Activated B cell treated with CpG ODN at 0.5 μM for 24 hours (primary cell): ENCODE results near the gene TRIP10. TPM values are rescaled to one million over a fixed set of nuclear protein-coding genes. Genes with fewer than 3 reads are reported as not detected.
A peak's percentile ranks its signal among the peaks of the same experiment; 100 is the strongest.

Source experiments
- ATAC-seq: fragments of 200-7000 bp; cut with Tn5 transposase; one replicate; pipeline ENCODE4 v1.10.0; 2021; ENCODE audit warnings: low read depth, mild to moderate bottlenecking, moderate library complexity
- CTCF ChIA-PET: fragments of 350-600 bp; sonication (Branson Sonifier 250); formaldehyde crosslinking; loops from one replicate; lab custom pipeline; 2021; ENCODE audit warnings: antibody characterized with exemption; lab: Charles Lee
- POLR2A ChIA-PET: fragments of 350-600 bp; sonication (Branson Sonifier 250); formaldehyde crosslinking; loops from one replicate; lab custom pipeline; 2021; ENCODE audit warnings: antibody characterized with exemption; lab: Charles Lee
- DNase-seq: peaks from one replicate; pipeline ENCODE4 v3.0.0; 2022
- H3K27ac Mint-ChIP-seq: one replicate; pipeline ENCODE4 v1.8.0; 2020; ENCODE audit warnings: mixed read lengths
- H3K27me3 Mint-ChIP-seq: one replicate; pipeline ENCODE4 v1.8.0; 2021; ENCODE audit warnings: mixed read lengths
- H3K36me3 Mint-ChIP-seq: one replicate; pipeline ENCODE4 v1.8.0; 2021; ENCODE audit warnings: low read depth, mixed read lengths
- H3K4me1 Mint-ChIP-seq: one replicate; pipeline ENCODE4 v1.8.0; 2021; ENCODE audit warnings: mixed read lengths
- H3K4me3 Mint-ChIP-seq: one replicate; pipeline ENCODE4 v1.8.0; 2020; ENCODE audit warnings: mild to moderate bottlenecking, mixed read lengths
- H3K9me3 Mint-ChIP-seq: one replicate; pipeline ENCODE4 v1.8.0; 2020; ENCODE audit warnings: mixed read lengths
- CTCF ChIP-seq: fragments of 200-600 bp; IDR thresholded peaks from one replicate; pipeline ENCODE4 v1.8.0; 2022; ENCODE audit warnings: antibody characterized with exemption, mild to moderate bottlenecking
- intact Hi-C: fragments of 100-400 bp; cut with micrococcal nuclease; formaldehyde crosslinking; loops from one replicate; pipeline ENCODE4 v1.15.1; 2024
- total RNA-seq: library from RNA; stranded (reverse); gene quantifications from 2 replicates; pipeline ENCODE4 v1.2.3, GENCODE V29; 2022

TRIP10 gene
- total RNA-seq, 1 donor from 2014 or later: 101 TPM

GRCh38 chr19:6721773-6722172, 17.7 kb upstream of the TRIP10 start:
- POLR2A ChIA-PET: interaction anchor here (1.2 to 1.3 kb wide), 2 partner anchors 16 to 51 kb away, joined by 3 to 5 read pairs; partner anchors contain the start of gene VAV1
- H3K4me3 Mint-ChIP-seq: peak overlapping the region; percentile 64
- TF ChIP-seq CTCF: no peak
- CTCF ChIA-PET: interaction anchor here (0.6 kb wide), 1 partner anchor 1180 kb away, joined by 3 read pairs; no protein-coding TSS in a partner anchor
- H3K27me3 Mint-ChIP-seq: no peaks in the 10 kb centered on the region
- intact Hi-C loops: loop anchor here (2.0 kb wide), 1 partner anchor 15 kb away; the partner anchor contains the start of gene GPR108
- ATAC-seq (peak; percentile 88), DNase-seq (no peak)
- H3K9me3 Mint-ChIP-seq: no peaks in the 10 kb centered on the region
- H3K4me1 Mint-ChIP-seq: peaks cover 51% of the 10 kb centered on the region
- peak overlapping the region; percentile 92 for H3K27ac Mint-ChIP-seq
- H3K36me3 Mint-ChIP-seq: no peaks in the 10 kb centered on the region

- peak overlapping the region; percentile 50 for H3K27ac Mint-ChIP-seq
- H3K4me1 Mint-ChIP-seq: peaks cover 56% of the 10 kb centered on the region
Observed at GRCh38 chr19:6723108-6723618, 16.3 kb upstream of the TRIP10 start.

GRCh38 chr19:6723738-6724137, 15.7 kb upstream of the TRIP10 start:
- intact Hi-C loops: loop anchor here (2.0 kb wide), 1 partner anchor 13 kb away; the partner anchor contains the start of gene GPR108
- TF ChIP-seq CTCF: no peak
- ATAC-seq (no peak), DNase-seq (no peak)
- Mint-ChIP-seq H3K27me3 (no peaks in the 10 kb centered on the region), H3K9me3 (no peaks in the 10 kb centered on the region), H3K27ac (peak overlapping the region; percentile 80), H3K4me1 (peaks cover 61% of the 10 kb centered on the region), H3K4me3 (peak overlapping the region; percentile 60), H3K36me3 (no peaks in the 10 kb centered on the region)
- ChIA-PET CTCF (no interaction called here), POLR2A (interaction anchor here (0.6 kb wide), 1 partner anchor 33 kb away, joined by 3 read pairs; no protein-coding TSS in a partner anchor)

More at GRCh38 chr19:6723108-6723618, 16.3 kb upstream of the TRIP10 start:
- CTCF ChIA-PET: no interaction called here
- Mint-ChIP-seq H3K36me3 (no peaks in the 10 kb centered on the region), H3K27me3 (no peaks in the 10 kb centered on the region), H3K4me3 (no peak overlapping the region), H3K9me3 (no peaks in the 10 kb centered on the region)
- no peak for TF ChIP-seq CTCF
- POLR2A ChIA-PET: interaction anchor here (1.0 to 1.1 kb wide), 3 partner anchors 13 to 201 kb away, joined by 3 to 4 read pairs (median 3); no protein-coding TSS in a partner anchor
- intact Hi-C loops: loop anchor here (2.0 kb wide), 1 partner anchor 14 kb away; the partner anchor contains the start of gene GPR108
- ATAC-seq: no peak
- no peak for DNase-seq

- H3K27ac Mint-ChIP-seq: peak overlapping the region; percentile 80
- POLR2A ChIA-PET: interaction anchor here (0.6 kb wide), 1 partner anchor 32 kb away, joined by 3 read pairs; no protein-coding TSS in a partner anchor
Observed at GRCh38 chr19:6724631-6725492, 14.6 kb upstream of the TRIP10 start.

More at GRCh38 chr19:6724631-6725492, 14.6 kb upstream of the TRIP10 start:
- Mint-ChIP-seq H3K36me3 (peaks cover 5% of the 10 kb centered on the region), H3K4me3 (no peak overlapping the region), H3K27me3 (no peaks in the 10 kb centered on the region), H3K4me1 (peaks cover 67% of the 10 kb centered on the region), H3K9me3 (no peaks in the 10 kb centered on the region)
- DNase-seq: no peak
- CTCF ChIA-PET: interaction anchor here (1.1 kb wide), 1 partner anchor 13 kb away, joined by 3 read pairs; the partner anchor contains the start of gene GPR108
- TF ChIP-seq CTCF: no peak
- intact Hi-C loops: no loop called here
- no peak for ATAC-seq
